Memory B cell (primary cell): ENCODE results near the gene MAGI3.

Experiments
- ATAC-seq: fragments of 150-1000 bp; cut with Tn5 transposase; 2 replicates; pipeline ENCODE4 v1.10.0; 2021; ENCODE audit warnings: low read depth, mild to moderate bottlenecking, moderate library complexity
- DNase-seq, 2 donors: peaks; one replicate each; pipeline ENCODE4 v3.0.0; 2022; ENCODE audit warnings: low spot score in 2 of 2
- H3K27ac Mint-ChIP-seq: one replicate; pipeline ENCODE4 v1.8.0; 2022; ENCODE audit warnings: mild to moderate bottlenecking, moderate library complexity, mixed read lengths
- H3K27me3 Mint-ChIP-seq: one replicate; pipeline ENCODE4 v1.8.0; 2022; ENCODE audit warnings: mixed read lengths
- H3K36me3 Mint-ChIP-seq: one replicate; pipeline ENCODE4 v1.8.0; 2022; ENCODE audit warnings: mild to moderate bottlenecking, mixed read lengths
- H3K4me1 Mint-ChIP-seq: one replicate; pipeline ENCODE4 v1.8.0; 2022; ENCODE audit warnings: mixed read lengths
- H3K4me3 Mint-ChIP-seq: one replicate; pipeline ENCODE4 v1.8.0; 2022; ENCODE audit warnings: mild to moderate bottlenecking, moderate library complexity, mixed read lengths
- H3K9me3 Mint-ChIP-seq: one replicate; pipeline ENCODE4 v1.8.0; 2022; ENCODE audit warnings: mixed read lengths

The MAGI3 gene

DNA sequence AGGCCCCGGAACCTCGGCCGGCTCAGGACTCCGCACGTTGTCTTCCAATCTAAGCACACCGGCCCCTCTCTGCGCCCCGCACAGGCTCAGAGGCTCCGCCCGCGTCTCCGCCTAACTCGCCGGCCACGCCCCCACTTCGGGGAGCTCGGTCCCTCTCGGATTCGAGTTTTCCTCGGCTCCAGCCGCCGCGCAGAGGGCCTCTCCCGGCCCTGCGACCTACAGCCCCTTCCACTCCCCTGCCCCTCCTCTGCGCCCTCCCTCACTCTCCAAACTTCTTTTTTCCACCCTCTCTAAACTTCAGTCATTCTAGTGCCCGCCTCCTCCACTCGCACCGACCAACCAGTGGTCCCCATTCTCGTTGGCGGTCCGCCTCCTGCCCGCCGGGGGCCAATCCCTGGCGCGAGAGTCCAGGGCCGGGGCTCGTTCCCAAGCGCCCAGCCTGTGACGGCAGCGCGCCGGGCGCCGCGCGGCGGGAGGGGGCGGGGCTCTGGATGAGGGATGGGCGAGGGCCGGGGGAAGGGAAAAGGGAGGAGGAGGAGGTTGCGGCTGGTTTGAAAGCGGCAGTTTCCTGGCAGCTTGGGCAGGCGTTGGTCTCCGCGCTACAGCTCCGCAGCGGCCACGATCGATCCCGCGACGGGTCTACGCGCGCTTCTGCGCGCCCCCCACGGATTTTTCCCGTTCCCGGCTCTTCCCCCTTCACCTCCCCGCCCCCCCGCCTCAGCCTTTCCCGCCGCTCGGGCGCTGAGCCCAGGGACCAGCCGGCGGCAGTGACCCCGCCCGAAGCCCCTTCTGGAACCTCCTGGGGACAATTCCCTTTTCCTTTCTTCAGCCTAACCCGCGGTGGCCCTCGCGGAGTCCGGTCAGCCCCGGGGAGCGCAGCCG, at the start of gene MAGI3:
Gene MAGI3, plus strand, starts transcription at position 563 of the 882 bp plus-strand sequence. CDS start 519 bp downstream, outside the sequence.
- Mint-ChIP-seq H3K36me3 (no peaks in the 10 kb centered on the region), H3K4me3 (peak within 1 kb of the TSS; percentile 91), H3K4me1 (peaks cover 17% of the 10 kb centered on the region), H3K9me3 (no peaks in the 10 kb centered on the region), H3K27ac (peak within 1 kb of the TSS; percentile 10), H3K27me3 (peaks cover 6% of the 10 kb centered on the region)
- peak; percentile 90 for ATAC-seq
- peak; percentile 77 to 87 for DNase-seq

DNA sequence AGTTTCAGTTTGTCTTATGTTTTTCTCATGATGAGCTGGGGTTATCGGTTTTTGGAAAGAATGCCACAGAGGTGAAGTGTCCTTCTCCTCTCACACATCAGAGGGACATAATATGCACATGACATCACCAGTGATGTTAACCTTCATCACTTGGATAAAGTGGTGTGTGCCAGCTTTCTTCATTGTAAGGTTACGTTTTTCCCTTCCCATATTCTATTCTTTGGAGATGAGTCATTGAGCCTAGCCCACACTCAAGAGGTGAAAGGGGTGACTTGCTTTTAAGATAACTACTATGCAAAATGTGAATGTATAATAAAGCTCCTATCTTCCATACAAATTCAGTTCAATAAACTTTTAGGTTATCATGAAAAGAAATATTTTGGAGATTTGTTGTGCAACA, 36.7 kb upstream of the MAGI3 start:
- no peak for DNase-seq
- peaks cover 3% of the 10 kb centered on the region for H3K27me3 Mint-ChIP-seq
- no peaks in the 10 kb centered on the region for H3K36me3 Mint-ChIP-seq

DNA sequence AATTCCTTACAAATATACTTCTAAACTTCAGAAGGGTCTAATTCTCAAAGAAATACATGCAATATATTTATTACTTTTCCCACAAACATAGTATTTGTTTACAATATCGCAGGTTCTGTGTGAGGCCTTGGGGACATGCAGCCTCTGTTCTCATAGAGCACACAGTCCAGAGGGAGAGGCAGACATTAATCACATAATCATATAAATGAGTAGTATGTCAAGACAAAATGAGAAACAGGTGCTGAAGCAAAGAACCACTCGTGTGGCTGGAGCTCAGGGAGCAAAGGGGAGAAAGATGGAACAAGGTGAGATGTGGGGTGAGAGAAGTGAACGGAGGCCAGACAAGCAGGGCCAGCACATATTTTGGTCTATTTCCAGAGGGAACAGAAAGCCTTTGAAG, 26.4 kb upstream of the MAGI3 start:
- Mint-ChIP-seq H3K36me3 (no peaks in the 10 kb centered on the region), H3K9me3 (no peaks in the 10 kb centered on the region), H3K27me3 (peaks cover 3% of the 10 kb centered on the region), H3K4me3 (no peak overlapping the region), H3K4me1 (no peaks in the 10 kb centered on the region), H3K27ac (no peak overlapping the region)
- ATAC-seq (no peak), DNase-seq (no peak)

More for the DNA sequence above, 36.7 kb upstream of the MAGI3 start:
- ATAC-seq, result no peak
- no peak overlapping the region for H3K27ac Mint-ChIP-seq
- H3K4me3 Mint-ChIP-seq, result no peak overlapping the region
- H3K9me3 Mint-ChIP-seq, result no peaks in the 10 kb centered on the region
- no peaks in the 10 kb centered on the region for H3K4me1 Mint-ChIP-seq

DNA sequence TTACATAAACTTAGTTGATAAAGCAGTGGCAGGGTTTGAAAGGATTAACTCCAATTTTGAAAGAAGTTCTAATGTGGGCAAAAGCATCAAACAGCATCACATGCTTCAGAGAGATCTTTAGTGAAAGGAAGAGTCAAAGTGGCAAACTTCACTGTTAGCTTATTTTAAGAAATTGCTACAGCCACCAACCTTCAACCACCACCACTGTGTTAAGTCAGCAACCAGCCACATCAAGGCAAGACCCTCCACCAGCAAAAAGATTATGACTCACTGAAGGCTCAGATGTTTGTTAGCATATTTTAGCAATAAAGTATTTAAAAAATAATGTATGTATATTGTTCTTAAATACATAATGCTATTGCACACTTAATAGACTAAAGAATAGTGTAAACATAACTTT, 21.3 kb upstream of the MAGI3 start:
- no peaks in the 10 kb centered on the region for H3K4me1 Mint-ChIP-seq
- H3K27me3 Mint-ChIP-seq, result peaks cover 7% of the 10 kb centered on the region
- H3K9me3 Mint-ChIP-seq, result no peaks in the 10 kb centered on the region
- ATAC-seq, result no peak
- DNase-seq, result no peak
- H3K27ac Mint-ChIP-seq, result no peak overlapping the region
- H3K4me3 Mint-ChIP-seq, result no peak overlapping the region
- no peaks in the 10 kb centered on the region for H3K36me3 Mint-ChIP-seq

DNA sequence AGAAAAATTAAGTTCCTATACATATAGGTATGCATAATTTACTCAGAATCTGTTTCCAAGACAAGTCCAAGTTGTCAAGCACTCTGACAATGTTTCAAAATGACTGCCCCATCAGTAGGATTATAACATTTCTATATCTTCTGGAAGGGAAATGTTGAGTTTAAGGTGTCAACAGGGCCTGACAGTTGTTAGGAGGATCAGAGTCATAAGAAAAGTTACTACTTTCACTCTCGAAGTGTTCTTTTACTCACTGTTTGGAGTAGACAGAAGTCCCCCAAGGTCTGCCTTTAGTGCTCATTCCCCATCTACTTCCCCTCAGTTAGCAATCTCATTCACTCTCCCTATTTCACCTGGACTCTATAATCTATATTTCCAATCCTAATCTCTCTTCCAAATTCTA, 20.6 kb upstream of the MAGI3 start:
- Mint-ChIP-seq H3K4me1 (no peaks in the 10 kb centered on the region), H3K27me3 (peaks cover 5% of the 10 kb centered on the region), H3K36me3 (no peaks in the 10 kb centered on the region), H3K9me3 (no peaks in the 10 kb centered on the region), H3K27ac (no peak overlapping the region), H3K4me3 (no peak overlapping the region)
- ATAC-seq (no peak), DNase-seq (no peak)

DNA sequence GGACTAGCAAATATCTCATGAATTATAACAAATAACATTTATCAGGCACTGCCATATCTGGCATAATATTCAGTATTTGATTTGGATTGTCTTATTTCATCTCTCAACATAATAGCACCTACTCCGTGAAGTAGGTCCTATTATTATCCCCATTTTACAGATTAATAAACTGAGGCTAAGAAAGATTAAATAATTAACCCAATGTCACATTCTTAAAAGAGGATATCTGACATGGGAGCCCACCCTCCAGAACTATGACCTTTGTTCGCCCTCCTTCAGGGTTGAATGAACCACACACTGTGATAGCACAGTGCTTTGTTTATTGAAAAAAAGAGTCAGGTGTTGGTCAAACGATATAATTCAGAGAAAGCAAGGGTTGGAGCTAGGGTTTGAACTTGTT, 19.4 kb upstream of the MAGI3 start:
- H3K27ac Mint-ChIP-seq, result no peak overlapping the region
- H3K27me3 Mint-ChIP-seq, result peaks cover 5% of the 10 kb centered on the region
- H3K4me1 Mint-ChIP-seq, result no peaks in the 10 kb centered on the region
- H3K4me3 Mint-ChIP-seq, result no peak overlapping the region
- ATAC-seq, result no peak
- DNase-seq, result no peak
- no peaks in the 10 kb centered on the region for H3K36me3 Mint-ChIP-seq
- no peaks in the 10 kb centered on the region for H3K9me3 Mint-ChIP-seq

DNA sequence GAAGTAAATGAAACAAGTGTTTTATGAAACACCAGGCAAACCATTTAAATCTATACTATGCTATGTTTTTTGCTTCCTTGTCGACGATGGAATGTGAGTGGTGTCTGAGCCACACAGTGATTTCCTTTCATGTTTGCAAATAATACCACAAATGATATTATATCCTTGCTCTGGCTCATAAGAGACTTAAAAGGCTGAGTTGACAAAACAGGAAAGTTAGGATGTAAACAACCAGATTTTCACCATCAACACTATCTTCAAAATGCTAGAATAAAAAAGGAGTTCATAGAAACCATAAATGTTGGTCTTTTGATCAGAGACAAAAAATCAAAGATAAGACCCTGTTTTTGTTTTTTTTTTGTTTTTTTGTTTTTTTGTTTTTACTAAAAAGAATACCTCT, 17.8 kb upstream of the MAGI3 start:
- ATAC-seq, result no peak
- no peaks in the 10 kb centered on the region for H3K4me1 Mint-ChIP-seq

DNA sequence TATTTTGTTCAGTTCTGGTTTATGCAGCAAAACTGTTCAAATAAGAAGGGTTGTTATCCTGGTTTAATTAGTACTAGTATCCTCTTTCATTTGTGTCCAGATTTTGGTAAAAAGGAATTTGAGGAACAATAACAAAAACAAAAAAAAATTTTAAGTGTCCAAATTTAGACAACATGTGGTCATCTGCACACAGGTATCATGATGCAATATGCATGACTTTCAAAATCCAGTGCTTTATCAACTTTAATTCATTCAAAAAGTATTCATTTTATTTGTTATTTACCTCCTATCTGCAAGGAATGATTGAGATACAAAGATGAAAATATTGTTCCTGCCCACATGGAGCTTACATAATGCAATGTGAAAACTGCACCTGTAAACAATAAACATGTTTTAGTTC, 16.7 kb upstream of the MAGI3 start:
- no peaks in the 10 kb centered on the region for H3K9me3 Mint-ChIP-seq
- no peaks in the 10 kb centered on the region for H3K4me1 Mint-ChIP-seq
- DNase-seq, result no peak
- ATAC-seq, result no peak
- no peaks in the 10 kb centered on the region for H3K36me3 Mint-ChIP-seq
- peaks cover 6% of the 10 kb centered on the region for H3K27me3 Mint-ChIP-seq
- H3K27ac Mint-ChIP-seq, result no peak overlapping the region
- H3K4me3 Mint-ChIP-seq, result no peak overlapping the region

More for the DNA sequence above, 17.8 kb upstream of the MAGI3 start:
- H3K27me3 Mint-ChIP-seq, result peaks cover 6% of the 10 kb centered on the region
- no peak for DNase-seq
- no peaks in the 10 kb centered on the region for H3K36me3 Mint-ChIP-seq
- H3K27ac Mint-ChIP-seq, result no peak overlapping the region
- H3K4me3 Mint-ChIP-seq, result no peak overlapping the region
- no peaks in the 10 kb centered on the region for H3K9me3 Mint-ChIP-seq

DNA sequence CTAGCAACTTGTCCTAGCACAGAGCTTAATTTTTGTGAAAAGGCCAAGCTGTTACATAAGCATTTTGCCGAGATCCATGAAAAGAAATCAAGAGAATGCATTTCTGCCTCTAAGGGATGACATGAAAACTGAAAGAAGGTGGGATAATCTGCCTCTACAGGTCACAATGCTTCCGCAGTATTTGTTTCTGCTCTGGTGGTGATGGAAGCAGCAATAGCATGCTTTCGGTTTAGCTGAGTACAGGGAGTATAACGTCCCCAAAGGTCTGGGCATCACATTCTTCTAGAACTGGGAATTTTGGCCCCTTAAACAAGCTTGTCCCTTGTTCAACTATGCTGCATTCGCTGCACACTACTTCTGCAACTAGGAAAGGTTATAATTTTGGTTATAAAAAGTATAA, 14.4 kb upstream of the MAGI3 start:
- Mint-ChIP-seq H3K9me3 (no peaks in the 10 kb centered on the region), H3K27ac (no peak overlapping the region), H3K27me3 (peaks cover 3% of the 10 kb centered on the region), H3K4me3 (no peak overlapping the region), H3K36me3 (no peaks in the 10 kb centered on the region), H3K4me1 (no peaks in the 10 kb centered on the region)
- ATAC-seq (no peak), DNase-seq (no peak)

DNA sequence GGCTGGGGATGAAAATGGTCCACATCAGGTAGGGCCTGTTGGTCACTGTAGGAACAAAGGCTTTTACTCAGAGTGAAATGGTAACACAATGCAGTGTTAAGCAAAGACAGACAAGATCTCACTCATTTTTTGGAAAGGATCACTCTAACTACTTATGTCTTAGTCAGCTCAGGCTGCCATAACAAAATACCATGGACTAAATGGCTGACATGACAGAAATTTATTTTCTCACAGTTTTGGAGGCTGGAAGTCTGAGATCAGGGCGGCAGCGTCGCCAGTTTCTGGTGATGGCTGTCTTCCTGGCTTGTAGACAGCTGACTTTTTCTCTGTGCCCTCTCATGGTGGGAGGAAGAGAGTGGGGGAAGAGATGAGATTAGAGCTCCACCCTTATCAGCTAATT, 10.2 kb upstream of the MAGI3 start:
- no peak overlapping the region for H3K27ac Mint-ChIP-seq
- ATAC-seq (no peak), DNase-seq (no peak)
- no peaks in the 10 kb centered on the region for H3K9me3 Mint-ChIP-seq
- H3K36me3 Mint-ChIP-seq, result no peaks in the 10 kb centered on the region
- H3K4me1 Mint-ChIP-seq, result no peaks in the 10 kb centered on the region
- peaks cover 1% of the 10 kb centered on the region for H3K27me3 Mint-ChIP-seq
- H3K4me3 Mint-ChIP-seq, result no peak overlapping the region

DNA sequence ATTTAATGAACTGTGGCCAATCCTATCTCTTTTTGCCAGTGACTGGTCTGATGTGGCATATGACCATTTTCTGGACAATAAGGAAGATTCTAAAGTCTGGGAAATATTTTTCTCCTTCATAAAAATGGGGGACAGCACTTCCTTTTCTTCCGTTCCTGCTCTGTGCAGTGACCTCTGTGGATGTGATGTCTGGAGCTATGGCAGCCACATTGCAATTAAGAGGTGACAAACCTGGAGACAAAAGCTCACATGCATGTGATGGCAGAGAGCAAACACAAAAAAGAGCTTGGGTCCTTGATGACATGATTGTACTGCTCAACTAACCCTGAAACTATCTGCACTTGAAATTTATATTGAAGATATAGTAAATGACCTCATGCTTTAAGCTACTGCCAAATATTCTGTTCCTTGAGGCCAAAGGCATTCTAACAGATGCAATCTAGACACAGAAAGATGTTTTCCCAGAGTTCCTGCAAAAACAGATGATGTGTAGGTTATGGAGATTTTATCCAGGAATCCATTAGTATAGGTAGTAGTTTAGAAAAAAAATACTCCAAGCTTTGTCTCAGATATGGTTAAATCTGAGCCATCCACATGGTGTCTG, 2.2 kb upstream of the MAGI3 start:
- Mint-ChIP-seq H3K4me3 (no peak overlapping the region), H3K27ac (no peak overlapping the region), H3K9me3 (no peaks in the 10 kb centered on the region), H3K27me3 (peaks cover 6% of the 10 kb centered on the region), H3K4me1 (peaks cover 17% of the 10 kb centered on the region), H3K36me3 (no peaks in the 10 kb centered on the region)
- DNase-seq (no peak), ATAC-seq (no peak)

DNA sequence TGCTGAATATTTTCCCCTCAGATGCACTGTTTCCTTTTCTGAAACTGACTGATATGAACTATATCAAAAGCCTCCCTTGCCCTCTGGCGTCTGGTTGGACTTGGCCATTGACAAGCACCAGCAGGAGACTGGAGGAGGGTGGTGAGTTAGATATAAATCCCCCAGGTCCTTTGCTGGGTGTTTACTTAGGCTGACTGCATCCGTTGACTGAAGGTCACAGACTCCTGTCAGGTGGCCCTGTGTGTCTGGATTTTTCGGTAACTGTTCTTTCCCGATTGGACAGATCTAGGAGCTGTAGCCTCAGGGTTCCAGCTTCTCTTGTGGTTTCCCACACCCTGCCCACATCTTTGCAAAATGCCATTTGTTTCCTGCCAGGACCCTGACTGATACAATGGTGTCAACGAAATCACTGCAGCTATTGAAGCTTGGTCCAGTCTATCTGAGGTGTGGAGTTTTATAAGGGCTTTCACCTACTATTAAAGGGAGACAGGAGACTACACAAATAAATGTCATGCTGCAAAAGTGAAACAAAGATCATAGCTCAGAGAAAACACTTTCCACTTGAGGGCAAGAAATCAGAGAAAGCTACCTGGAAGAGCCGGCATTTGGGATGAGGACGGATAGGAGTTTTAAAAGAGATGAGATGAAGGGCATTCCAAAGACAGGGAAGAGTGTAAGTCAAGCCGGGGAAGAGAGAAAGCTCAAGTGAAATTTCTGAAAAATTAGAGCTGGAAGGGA, 1.5 kb upstream of the MAGI3 start:
- ATAC-seq, result no peak
- no peak for DNase-seq
- H3K27ac Mint-ChIP-seq, result no peak overlapping the region
- H3K4me1 Mint-ChIP-seq, result peaks cover 17% of the 10 kb centered on the region
- H3K27me3 Mint-ChIP-seq, result peaks cover 6% of the 10 kb centered on the region
- H3K36me3 Mint-ChIP-seq, result no peaks in the 10 kb centered on the region
- H3K4me3 Mint-ChIP-seq, result peak overlapping the region; percentile 91
- no peaks in the 10 kb centered on the region for H3K9me3 Mint-ChIP-seq

DNA sequence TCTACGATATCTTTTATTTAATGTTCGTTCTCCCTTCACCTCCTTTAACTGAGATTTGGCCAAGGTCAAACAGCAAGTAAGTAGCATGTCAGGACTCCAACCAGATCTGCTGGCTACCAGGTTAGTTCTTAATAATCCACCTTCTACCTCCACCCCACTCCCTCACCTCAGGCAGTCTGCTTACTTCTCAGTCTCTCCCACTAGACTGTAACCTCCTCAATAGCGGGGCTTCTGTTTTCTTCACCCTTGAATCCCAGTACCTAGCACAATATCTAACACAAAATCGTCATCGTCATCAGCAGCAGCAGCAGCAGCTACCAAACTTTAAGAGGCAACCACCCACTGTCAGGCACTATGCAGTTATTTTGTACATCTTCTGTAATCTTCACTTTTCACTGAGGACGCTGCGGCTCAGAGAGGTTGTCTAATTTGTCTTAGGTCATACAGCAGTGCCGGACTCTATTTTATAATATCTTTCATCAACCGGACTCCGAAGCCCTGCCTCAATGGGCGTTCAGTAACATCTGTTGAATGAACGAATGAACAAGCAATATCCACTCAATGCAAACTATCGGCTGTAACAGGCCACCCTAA, 859 bp upstream of the MAGI3 start:
- Mint-ChIP-seq H3K27ac (no peak overlapping the region), H3K4me1 (peaks cover 17% of the 10 kb centered on the region), H3K4me3 (peak overlapping the region; percentile 91), H3K36me3 (no peaks in the 10 kb centered on the region), H3K27me3 (peaks cover 6% of the 10 kb centered on the region), H3K9me3 (no peaks in the 10 kb centered on the region)
- DNase-seq, result no peak
- ATAC-seq, result no peak
